T-helper 2 cell (primary cell): Measurements from ENCODE around the gene ZNF48.

Experiments used
- DNase-seq, 5 experiments: peaks; one replicate each; pipeline versions ENCODE4 v3.0.0 to v3.0.0-alpha.2; 2012 to 2022

ZNF48 gene

DNA sequence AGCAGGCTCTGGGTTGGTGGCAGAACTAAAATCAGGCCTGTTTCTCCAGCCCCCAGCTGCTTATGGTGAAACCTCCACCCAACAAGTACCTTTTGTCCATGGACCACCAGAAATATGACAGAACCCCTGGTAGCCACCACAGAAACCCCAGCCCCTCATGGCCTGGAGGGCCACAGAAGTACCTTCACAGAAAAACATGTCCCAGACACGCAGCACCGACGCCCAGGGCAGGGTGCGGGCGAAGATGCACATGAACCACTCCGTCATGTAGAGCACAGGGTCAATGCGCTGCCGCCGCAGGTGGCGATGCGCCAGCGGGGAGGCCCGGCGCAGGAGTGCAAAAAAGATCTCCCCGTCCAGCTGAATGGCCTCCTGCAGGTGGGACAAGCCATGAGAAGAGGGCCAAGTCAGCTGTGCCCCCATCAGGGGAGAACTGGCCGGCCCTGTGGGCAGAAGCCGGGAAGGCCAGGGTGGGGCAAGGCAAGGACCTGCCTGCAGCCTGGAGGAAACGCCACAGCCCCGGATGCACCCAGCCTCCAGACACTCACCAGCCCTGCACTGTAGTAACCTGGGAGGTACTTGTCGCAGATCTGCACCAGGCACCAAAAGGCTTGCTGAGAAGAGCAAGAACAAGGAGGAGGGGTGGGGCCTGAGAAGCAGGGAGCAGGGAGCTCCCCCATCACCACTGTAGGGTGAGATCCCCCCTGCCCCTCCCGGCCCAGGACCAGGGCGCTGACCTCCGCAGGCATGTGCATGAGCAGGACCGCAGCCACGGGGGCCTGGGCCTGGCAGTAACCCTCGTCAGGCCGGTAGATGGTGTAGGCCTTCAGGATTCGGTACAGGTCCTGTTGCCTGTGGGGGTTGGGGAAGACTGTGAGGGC is 36.0 kb upstream of the ZNF48 start:
- no peak for DNase-seq

DNA sequence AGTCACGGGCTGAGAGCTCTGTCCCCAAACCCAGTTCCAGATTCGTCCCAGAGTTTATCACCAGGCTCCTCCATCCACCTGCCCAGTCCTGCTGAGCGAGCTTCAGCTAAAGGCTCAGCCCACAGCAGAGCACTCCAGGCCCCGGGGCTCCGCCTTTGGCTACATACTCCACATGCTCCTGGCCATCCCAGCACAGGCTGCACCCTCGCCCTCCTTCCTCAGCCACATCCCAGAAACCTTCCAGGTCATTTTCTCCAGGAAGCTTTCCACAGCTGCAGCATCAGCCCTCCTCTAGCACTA is 35.4 kb upstream of the ZNF48 start:
- no peak for DNase-seq

- DNase-seq, result no peak
Measured at GRCh38 chr16:30361180-30361579, 34.0 kb upstream of the ZNF48 start.

GRCh38 chr16:30365200-30365599 is 30.0 kb upstream of the ZNF48 start:
- DNase-seq, result no peak

DNA sequence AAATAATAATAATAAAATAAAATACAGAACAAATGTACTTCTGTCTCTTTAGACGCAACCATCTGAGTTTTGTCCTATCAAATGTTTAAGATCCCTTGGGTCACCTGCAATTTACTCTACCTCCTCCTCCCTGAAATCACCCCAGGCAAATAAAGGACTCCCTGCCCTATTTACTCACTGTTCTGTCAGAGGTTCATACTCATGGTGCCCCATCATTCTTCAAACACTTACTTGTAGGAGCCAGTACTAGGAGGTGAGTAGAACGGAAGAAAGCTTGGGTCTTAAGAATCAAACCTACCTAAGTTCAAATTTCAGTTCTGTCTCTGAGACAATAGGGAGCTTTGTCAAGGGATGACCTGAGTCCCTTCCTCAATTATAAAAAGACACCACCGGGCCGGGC is 28.7 kb upstream of the ZNF48 start:
- no peak for DNase-seq

DNA sequence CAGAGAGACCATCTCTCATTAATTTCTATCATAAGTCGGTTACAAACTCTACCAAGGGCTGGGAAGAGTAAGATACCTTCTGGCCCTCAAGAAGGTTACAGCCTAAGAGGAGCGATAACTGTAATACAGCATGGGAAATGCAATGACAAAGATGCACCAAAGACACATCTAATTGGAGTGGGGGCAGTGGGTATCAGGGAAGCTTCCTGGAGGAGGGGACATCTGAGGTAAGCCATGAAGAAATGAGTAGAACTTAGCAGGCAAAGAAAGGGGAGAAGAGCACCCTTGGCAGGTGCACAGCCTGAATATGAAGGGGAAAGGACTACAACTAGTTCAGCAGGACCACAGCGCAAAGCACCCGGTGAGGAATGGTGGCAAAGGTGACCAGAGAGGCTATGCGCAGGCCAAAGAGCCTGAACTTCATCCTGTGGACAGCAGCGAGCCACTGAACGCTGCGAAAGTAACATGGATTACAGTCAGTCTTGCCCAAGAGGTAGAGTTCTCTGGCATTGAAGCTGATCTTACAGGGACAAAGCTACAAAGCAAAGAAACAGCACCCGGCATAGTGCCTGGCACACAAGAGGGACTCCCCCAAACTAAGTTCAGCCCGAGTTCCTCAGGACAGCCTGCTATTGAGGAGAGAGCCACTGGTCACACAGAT is 27.7 kb upstream of the ZNF48 start:
- no peak for DNase-seq

GRCh38 chr16:30368122-30368791 is 27.0 kb upstream of the ZNF48 start:
- no peak for DNase-seq

DNA sequence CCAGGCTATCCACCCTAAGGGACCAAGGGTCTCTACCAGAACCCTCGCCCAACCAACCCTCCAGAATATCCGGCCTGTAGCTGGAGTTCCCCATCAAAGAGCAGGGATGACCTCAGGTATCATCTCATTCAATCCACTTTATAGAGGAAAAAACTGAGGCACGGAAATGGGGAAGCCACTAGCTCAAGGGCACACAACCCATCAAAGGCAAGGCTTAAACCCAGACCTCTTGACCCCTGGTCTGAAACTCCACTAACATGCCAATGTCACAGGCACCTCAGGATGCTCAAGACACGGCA is 26.5 kb upstream of the ZNF48 start:
- DNase-seq, result no peak

DNA sequence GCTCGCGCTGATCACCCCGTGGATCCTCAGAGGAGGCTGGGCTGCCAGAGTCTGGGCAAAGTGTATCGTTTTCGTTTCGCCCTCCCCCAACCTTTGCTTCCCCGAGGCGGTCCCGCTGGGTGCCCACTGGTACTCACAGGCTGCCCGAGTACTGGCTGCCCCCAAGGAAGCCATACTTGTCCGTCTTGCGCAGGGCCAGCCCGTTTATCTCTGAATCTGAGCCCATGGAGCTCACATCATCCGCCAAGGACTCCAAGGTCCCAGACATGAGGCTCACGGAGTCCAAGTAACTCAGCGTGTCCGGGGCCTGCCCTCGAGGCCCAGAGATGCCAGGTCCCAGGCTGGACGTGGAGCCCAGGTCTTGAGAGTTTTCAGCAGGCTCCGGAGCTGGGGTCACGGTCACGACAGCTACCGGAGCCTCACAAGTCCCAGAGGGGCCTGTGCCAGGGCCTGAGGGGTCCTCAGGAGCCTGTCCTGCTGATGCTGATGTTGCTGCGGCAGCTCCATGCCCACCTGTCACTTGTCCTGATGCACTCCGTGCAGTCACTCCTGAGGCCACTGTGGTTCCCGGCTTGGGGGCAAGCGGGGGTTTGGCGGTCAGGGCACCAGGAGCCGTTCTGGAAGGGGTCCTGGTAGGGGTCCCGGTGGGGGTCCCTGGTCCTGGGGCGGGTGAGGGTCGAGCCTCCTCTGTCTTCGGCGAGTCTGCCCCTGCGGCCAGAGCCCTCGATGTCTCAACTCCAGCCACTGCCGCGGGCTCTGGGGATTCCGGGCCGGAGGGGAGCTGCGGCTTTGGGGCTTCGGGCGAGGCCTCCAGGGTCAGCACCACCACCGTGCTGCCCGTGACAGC is 25.9 kb upstream of the ZNF48 start:
- no peak for DNase-seq

GRCh38 chr16:30369938-30370455 is 25.2 kb upstream of the ZNF48 start:
- no peak for DNase-seq

DNA sequence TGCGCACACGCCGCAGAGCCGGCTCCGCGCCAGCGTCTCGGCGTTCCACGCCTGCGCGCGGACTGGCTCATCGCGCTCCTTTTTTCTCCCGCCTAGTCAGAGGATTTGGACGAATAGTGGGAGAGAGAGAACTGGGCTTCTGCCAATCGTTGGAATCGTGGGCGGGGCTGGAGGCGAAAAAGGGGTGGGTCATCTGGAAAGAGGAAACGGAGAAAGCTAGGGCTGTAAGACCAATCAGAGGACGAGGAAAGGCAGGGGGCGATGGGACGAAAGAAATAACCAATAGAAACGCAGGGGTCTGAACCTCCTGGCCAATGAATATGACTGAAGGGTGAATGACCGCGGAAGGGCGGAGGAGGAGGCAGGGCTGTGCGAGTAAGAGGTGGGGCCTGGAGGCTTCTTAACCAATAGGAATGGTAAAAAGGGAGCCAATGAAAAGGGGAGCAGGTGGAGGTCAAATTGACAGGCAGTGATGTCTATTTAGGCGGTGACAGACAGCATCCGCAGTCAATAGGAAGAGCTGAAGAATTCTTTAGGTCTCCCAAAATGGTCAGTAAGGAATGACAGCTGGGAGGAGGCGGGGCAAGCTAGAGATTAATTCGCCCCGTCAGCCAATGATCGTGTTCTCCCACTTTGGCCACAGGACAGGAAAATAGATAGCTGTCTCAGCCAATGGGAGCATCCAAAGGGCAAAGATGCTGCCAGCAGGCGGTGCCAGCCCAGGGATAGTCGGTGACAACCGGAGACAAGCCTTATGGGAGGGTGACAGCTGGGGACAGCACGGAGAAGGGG is 24.6 kb upstream of the ZNF48 start, which contains the start of gene TBC1D10B:
Gene TBC1D10B (minus strand): TSS at position 39 of the 792 bp plus-strand sequence. CDS start 311 bp downstream, outside the sequence.
- peak; percentile 90 to 100 (median 98) for DNase-seq

- no peak for DNase-seq
Measured at GRCh38 chr16:30371248-30371816, 23.9 kb upstream of the ZNF48 start.

- DNase-seq, result no peak
Measured at GRCh38 chr16:30372038-30372712, 23.0 kb upstream of the ZNF48 start.

DNA sequence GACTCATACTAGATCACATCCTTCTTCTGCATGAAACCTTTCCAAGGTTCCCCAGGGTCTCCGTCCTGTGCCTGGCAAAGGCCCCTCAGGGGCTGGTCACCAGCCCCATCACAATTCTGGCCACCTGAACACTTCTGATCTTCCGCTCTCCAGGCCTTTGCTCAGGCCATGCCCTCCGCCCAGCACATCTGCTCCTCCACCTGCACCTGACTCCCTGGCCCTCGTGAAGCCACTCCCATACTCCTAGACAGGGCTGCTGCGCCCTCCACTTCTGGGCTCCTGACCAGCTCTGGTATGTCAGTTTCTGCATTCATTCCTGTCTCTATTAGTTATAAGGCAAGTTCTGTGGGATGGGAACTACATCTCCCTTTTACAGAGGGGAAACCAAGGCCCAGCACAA is 22.5 kb upstream of the ZNF48 start:
- DNase-seq, result no peak

DNA sequence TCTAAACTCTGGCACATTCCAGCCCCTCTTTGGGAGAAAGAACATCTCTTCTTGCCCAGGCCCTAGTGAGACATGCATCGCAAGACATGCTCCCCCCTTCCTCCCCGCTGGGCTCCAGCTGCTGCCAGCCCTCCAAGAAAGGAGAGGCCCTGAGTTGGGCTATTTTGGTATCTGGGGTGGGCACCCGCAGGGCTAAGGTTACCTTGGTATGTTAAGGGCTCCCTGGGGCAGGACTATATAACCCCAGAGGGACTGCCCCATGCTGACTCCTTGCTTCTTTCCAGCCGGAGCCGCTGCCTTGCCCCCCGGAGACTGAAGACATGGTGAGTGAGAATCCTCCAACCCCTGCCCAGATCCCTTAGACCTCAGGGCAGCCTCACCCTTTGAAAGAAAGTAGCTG is 20.7 kb upstream of the ZNF48 start, which contains the start of gene MYL11:
Gene MYL11 (plus strand): TSS at position 265 of the 400 bp plus-strand sequence. CDS start 56 bp downstream, at position 321.
- no peak for DNase-seq

- DNase-seq, result no peak
Measured at GRCh38 chr16:30375864-30376263, 19.4 kb upstream of the ZNF48 start.

GRCh38 chr16:30376461-30376902 is 18.7 kb upstream of the ZNF48 start:
- no peak for DNase-seq

DNA sequence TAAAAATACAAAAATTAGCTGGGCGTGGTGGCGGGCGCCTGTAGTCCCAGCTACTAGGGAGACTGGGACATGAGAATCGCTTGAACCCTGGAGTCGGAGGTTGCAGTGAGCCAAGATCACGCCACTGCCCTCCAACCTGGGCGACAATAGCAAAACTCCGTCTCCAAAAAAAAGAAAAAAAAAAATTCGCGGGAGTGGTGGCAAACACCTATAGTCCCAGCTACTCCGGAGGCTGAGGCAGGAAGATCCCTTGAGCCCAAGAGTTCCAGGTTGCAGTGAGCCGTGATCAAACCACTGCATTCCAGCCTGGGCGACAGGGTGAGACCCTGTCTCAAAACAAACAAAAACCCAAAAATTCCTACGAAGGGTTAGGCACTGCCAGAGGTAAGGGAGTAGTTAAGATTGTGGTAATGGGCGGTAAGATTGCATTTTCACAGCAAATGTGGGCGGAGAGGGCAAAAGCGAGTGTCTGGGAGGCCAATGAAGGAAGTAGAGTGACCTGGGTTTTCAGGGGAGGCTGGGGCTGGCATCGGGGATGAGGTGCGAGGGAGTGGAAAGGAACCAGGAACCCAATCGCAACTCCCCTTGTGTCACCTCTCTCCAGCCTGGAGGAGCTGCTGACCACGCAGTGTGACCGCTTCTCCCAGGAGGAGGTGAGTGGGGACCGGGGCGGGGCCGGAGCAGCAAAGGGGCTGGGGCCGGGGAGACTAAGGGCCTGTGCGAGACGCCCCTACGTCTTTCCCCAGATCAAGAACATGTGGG is 18.0 kb upstream of the ZNF48 start:
- DNase-seq, result no peak

DNA sequence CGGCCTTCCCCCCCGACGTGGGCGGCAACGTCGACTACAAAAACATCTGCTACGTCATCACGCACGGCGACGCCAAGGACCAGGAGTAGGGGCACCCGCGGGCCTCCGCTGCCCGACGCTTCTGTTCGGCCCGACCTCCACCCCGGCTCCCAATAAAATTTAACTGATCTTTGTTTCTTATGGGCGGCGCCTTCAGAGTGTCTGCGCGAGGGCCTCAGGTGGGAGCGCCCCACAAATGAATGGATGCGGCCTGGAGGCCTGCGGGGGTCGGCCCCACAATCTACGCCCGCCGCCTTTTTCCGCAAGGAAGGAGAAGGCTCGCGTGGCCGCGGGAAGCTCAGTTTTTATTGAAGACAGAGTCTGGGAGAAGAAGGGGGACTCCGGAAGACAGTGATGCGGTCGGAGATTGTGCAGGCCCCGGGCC is 17.4 kb upstream of the ZNF48 start:
- DNase-seq, result peak; percentile 67 to 94 (median 84)
